ENCODE results near the gene CLIC4.

The CLIC4 gene

GRCh38 chr1:24830680-24831272 lies 85.5 kb downstream of the CLIC4 start:
- Histone ChIP-seq H3K9me3 (ENCODE audit: severe bottlenecking) (no peaks in the 10 kb centered on the region), H3K36me3 (peaks cover 22% of the 10 kb centered on the region)

DNA sequence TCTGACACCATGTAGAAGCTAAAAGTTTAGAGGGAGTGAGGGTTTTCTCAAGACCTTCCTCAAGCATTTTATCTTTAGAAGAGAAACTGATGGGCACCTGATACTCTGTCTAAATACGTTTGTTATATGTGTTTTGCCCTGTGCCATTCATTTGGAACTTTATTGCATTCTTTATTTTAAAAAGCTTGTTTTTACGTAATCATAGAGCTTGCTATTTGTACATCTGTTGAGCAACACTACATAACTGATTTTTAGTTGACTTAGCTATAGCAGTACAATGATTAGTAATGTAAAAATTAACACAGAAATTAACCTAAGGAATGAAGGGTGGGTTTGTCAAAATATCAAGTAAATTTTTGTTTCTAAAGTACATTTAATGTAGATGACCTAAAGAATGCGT lies 96.3 kb downstream of the CLIC4 start:
- DNase-seq = no peak
- Histone ChIP-seq H3K27me3 (ENCODE audit: insufficient read depth, low read depth, severe bottlenecking) (no peaks in the 10 kb centered on the region), H3K36me3 (peaks cover 28% of the 10 kb centered on the region), H3K9me3 (ENCODE audit: severe bottlenecking) (no peaks in the 10 kb centered on the region), H3K4me3 (ENCODE audit: low read depth, low read length) (no peak overlapping the region), H3K27ac (no peak overlapping the region)
- no peak for TF ChIP-seq CTCF (IDR thresholded peaks at IDR 0.05; ENCODE audit: low read depth, low read length)

More at GRCh38 chr1:24830680-24831272, 85.5 kb downstream of the CLIC4 start:
- TF ChIP-seq CTCF (IDR thresholded peaks at IDR 0.05; ENCODE audit: low read depth, low read length) = peak; percentile 60
- Histone ChIP-seq H3K4me3 (ENCODE audit: low read depth, low read length) (no peak overlapping the region), H3K27ac (no peak overlapping the region), H3K27me3 (ENCODE audit: insufficient read depth, low read depth, severe bottlenecking) (no peaks in the 10 kb centered on the region)
- no peak for DNase-seq

GRCh38 chr1:24846671-24847070 lies 101.4 kb downstream of the CLIC4 start:
- peaks cover 6% of the 10 kb centered on the region for H3K36me3 ChIP-seq
- no peak for DNase-seq
- no peaks in the 10 kb centered on the region for H3K9me3 ChIP-seq (ENCODE audit: severe bottlenecking)
- H3K27me3 ChIP-seq (ENCODE audit: insufficient read depth, low read depth, severe bottlenecking) = no peaks in the 10 kb centered on the region
- TF ChIP-seq CTCF (IDR thresholded peaks at IDR 0.05; ENCODE audit: low read depth, low read length) = no peak
- H3K27ac ChIP-seq = no peak overlapping the region
- H3K4me3 ChIP-seq (ENCODE audit: low read depth, low read length) = no peak overlapping the region

- Histone ChIP-seq H3K27me3 (ENCODE audit: insufficient read depth, low read depth, severe bottlenecking) (no peaks in the 10 kb centered on the region), H3K27ac (0 out of 2 replicates have a peak overlapping the region, but pooled peaks have one; percentile 10), H3K4me3 (ENCODE audit: low read depth, low read length) (peak overlapping the region; percentile 55), H3K36me3 (peaks cover 3% of the 10 kb centered on the region; the same call in 1 of the 2 replicates), H3K9me3 (ENCODE audit: severe bottlenecking) (no peaks in the 10 kb centered on the region)
- peak; percentile 88 for DNase-seq
- TF ChIP-seq CTCF (IDR thresholded peaks at IDR 0.05; ENCODE audit: low read depth, low read length) = peak; percentile 94
Measured at GRCh38 chr1:24847995-24848881, 103.0 kb downstream of the CLIC4 start.

- DNase-seq = peak; percentile 59
Measured at GRCh38 chr1:24849672-24850295, 104.5 kb downstream of the CLIC4 start.

More at GRCh38 chr1:24849672-24850295, 104.5 kb downstream of the CLIC4 start:
- Histone ChIP-seq H3K4me3 (ENCODE audit: low read depth, low read length) (no peak overlapping the region), H3K9me3 (ENCODE audit: severe bottlenecking) (no peaks in the 10 kb centered on the region), H3K27ac (no peak overlapping the region), H3K36me3 (no peaks in the 10 kb centered on the region; the same call in 1 of the 2 replicates), H3K27me3 (ENCODE audit: insufficient read depth, low read depth, severe bottlenecking) (no peaks in the 10 kb centered on the region)
- peak; percentile 79 for TF ChIP-seq CTCF (IDR thresholded peaks at IDR 0.05; ENCODE audit: low read depth, low read length)

Measured in WERI-Rb-1 (cell line).